Hepatocyte (in vitro differentiated cells): ENCODE data around the gene FMNL2.

Experiments
- CTCF ChIP-seq: fragments of 200-600 bp; sonication (generic); IDR thresholded peaks from 2 replicates; pipeline ENCODE4 v1.5.1; 2016; ENCODE audit warnings: antibody characterized with exemption, mild to moderate bottlenecking; ENCODE audit not compliant: poor library complexity
- EZH2 ChIP-seq: fragments of 200-600 bp; sonication (generic); IDR thresholded peaks from 2 replicates; pipeline ENCODE4 v1.6.1; 2016; ENCODE audit warnings: antibody characterized with exemption, mild to moderate bottlenecking, borderline replicate concordance

GRCh38 chr2:152334701-152335015 is 316 bp upstream of the FMNL2 start:
- no peak for TF ChIP-seq CTCF
- TF ChIP-seq EZH2 = no peak
